Neural cell (in vitro differentiated cells): ENCODE results near the gene UFSP2. TPM values are rescaled to one million over a fixed set of nuclear protein-coding genes. Genes with fewer than 3 reads are reported as not detected.

ENCODE experiments used
- H2AFZ ChIP-seq: fragments of 200-600, 300-800 bp; sonication (generic), shearing (Covaris generic); 2 replicates; pipeline ENCODE4 v1.6.0; 2014; ENCODE audit warnings: low read depth, mild to moderate bottlenecking, antibody characterized with exemption, low read length, moderate library complexity
- H3F3A ChIP-seq: fragments of 200-600 bp; shearing (Covaris generic); 2 replicates; pipeline ENCODE4 v1.6.1; 2016; ENCODE audit warnings: mild to moderate bottlenecking, moderate library complexity, mixed read lengths, antibody characterized with exemption, low read length; ENCODE audit not compliant: insufficient read depth, poor library complexity, severe bottlenecking
- H3K27ac ChIP-seq: fragments of 200-600, 300-800 bp; sonication (generic), shearing (Covaris generic); 2 replicates; pipeline ENCODE4 v1.5.1; 2014; ENCODE audit warnings: mild to moderate bottlenecking, low read length, moderate library complexity
- H3K27me3 ChIP-seq: fragments of 300-800, 200-600 bp; sonication (generic), shearing (Covaris generic); 2 replicates; pipeline ENCODE4 v1.6.0; 2014; ENCODE audit warnings: mild to moderate bottlenecking, low read depth, low read length, moderate library complexity; ENCODE audit not compliant: insufficient read depth
- H3K36me3 ChIP-seq: fragments of 300-800, 200-600 bp; sonication (generic), shearing (Covaris generic); 2 replicates; pipeline ENCODE4 v1.5.1; 2014; ENCODE audit warnings: mild to moderate bottlenecking, antibody characterized with exemption, low read length, moderate library complexity; ENCODE audit not compliant: insufficient read depth
- H3K4me2 ChIP-seq: fragments of 300-800, 200-600 bp; sonication (generic), shearing (Covaris generic); 2 replicates; pipeline ENCODE4 v1.6.0; 2014; ENCODE audit warnings: mild to moderate bottlenecking, low read length
- H3K4me3 ChIP-seq: fragments of 300-800, 200-600 bp; sonication (generic), shearing (Covaris generic); 2 replicates; pipeline ENCODE4 v1.5.1; 2014; ENCODE audit warnings: mild to moderate bottlenecking, low read length, moderate library complexity
- H3K79me2 ChIP-seq: fragments of 200-600 bp; shearing (Covaris generic); replicated peaks from 2 replicates; pipeline ENCODE4 v1.6.0; 2014; ENCODE audit warnings: mild to moderate bottlenecking, low read length, moderate library complexity; ENCODE audit not compliant: insufficient read depth
- H3K9ac ChIP-seq: fragments of 300-800, 200-600 bp; sonication (generic), shearing (Covaris generic); 2 replicates; pipeline ENCODE4 v1.6.1; 2016; ENCODE audit warnings: mild to moderate bottlenecking, low read length, mixed read lengths
- H3K9me2 ChIP-seq: fragments of 200-600 bp; shearing (Covaris generic); 2 replicates; pipeline ENCODE4 v1.6.1; 2016; ENCODE audit warnings: mild to moderate bottlenecking, low read length, mixed read lengths; ENCODE audit not compliant: insufficient read depth
- H3K9me3 ChIP-seq: fragments of 200-600, 300-800 bp; sonication (generic), shearing (Covaris generic); 2 replicates; pipeline ENCODE4 v1.6.1; 2016; ENCODE audit warnings: mild to moderate bottlenecking, mixed run types, low read length, moderate library complexity, mixed read lengths
- H4K20me1 ChIP-seq: fragments of 200-600 bp; shearing (Covaris generic); 2 replicates; pipeline ENCODE4 v1.6.1; 2016; ENCODE audit warnings: mild to moderate bottlenecking, mixed run types; ENCODE audit not compliant: insufficient read depth
- EP300 ChIP-seq: fragments of 450-650 bp; conservative IDR thresholded peaks from 2 replicates; pipeline ENCODE4 v1.6.1; 2014; ENCODE audit warnings: antibody characterized with exemption, mild to moderate bottlenecking, moderate library complexity; ENCODE audit not compliant: poor library complexity, severe bottlenecking
- EZH2 ChIP-seq: fragments of 200-600, 300-800 bp; shearing (Covaris generic), sonication (generic); IDR thresholded peaks from 2 replicates; pipeline ENCODE4 v1.6.1; 2014; ENCODE audit warnings: antibody characterized with exemption, low read length, borderline replicate concordance, mild to moderate bottlenecking; ENCODE audit not compliant: insufficient read depth, poor library complexity, severe bottlenecking
- MXI1 ChIP-seq: fragments of 450-650 bp; conservative IDR thresholded peaks from 2 replicates; pipeline ENCODE4 v1.6.1; 2014; ENCODE audit warnings: antibody characterized with exemption, mild to moderate bottlenecking; ENCODE audit not compliant: poor library complexity, severe bottlenecking
- POLR2AphosphoS5 ChIP-seq: IDR thresholded peaks from 2 replicates; pipeline ENCODE4 v1.6.1; 2012
- RAD21 ChIP-seq: fragments of 450-650 bp; conservative IDR thresholded peaks from 2 replicates; pipeline ENCODE4 v1.6.1; 2014; ENCODE audit warnings: antibody characterized with exemption, mild to moderate bottlenecking, moderate library complexity
- SMC3 ChIP-seq: fragments of 450-650 bp; conservative IDR thresholded peaks from 2 replicates; pipeline ENCODE4 v1.6.1; 2014; ENCODE audit warnings: antibody characterized with exemption, mild to moderate bottlenecking, moderate library complexity; ENCODE audit not compliant: poor library complexity
- TAF1 ChIP-seq: IDR thresholded peaks from 2 replicates; pipeline ENCODE4 v1.6.1; 2012; ENCODE audit warnings: low read depth
- polyA plus RNA-seq: library from polyadenylated mRNA; depleted of rRNA; stranded (reverse); fragments of >200 nt; gene quantifications from 2 replicates; pipeline ENCODE4 v1.2.3, GENCODE V29; 2014
- TF ChIP-seq, protein P1 (sequence below): fragments of 450-650 bp; IDR thresholded peaks from 2 replicates; pipeline ENCODE4 v1.5.1; 2014; ENCODE audit warnings: antibody characterized with exemption, mild to moderate bottlenecking, moderate library complexity; ENCODE audit not compliant: poor library complexity, severe bottlenecking
- TF ChIP-seq, protein P2 (sequence below): IDR thresholded peaks from 2 replicates; pipeline ENCODE4 v1.6.1; 2012; ENCODE audit warnings: borderline replicate concordance

UFSP2 gene
- polyA plus RNA-seq, 1 donor from 2014 or later: 38.9 TPM

DNA sequence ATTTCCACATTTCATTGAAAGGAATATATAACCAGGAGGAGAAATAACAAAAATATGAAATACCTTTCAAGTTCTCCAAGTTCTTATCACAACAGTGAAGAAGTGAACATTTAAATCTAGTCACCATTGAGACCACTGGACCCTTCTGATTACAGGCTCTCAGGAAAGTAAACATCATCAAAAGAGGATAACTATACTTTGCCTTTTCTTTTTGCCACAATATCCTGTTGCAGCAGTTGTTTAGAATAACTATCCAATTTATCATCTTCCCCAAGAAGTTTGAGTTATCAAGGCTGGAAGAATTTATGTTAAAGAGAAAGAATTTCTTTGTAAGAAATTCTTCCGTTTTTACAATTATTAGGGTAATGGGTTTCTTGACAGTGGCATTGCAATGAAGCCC lies 33.6 kb downstream of the UFSP2 start:
- Histone ChIP-seq H3K9ac (no peak overlapping the region), H3K4me2 (no peak overlapping the region), H3K79me2 (no peaks in the 10 kb centered on the region), H3K9me2 (no peaks in the 10 kb centered on the region), H3K27me3 (no peaks in the 10 kb centered on the region), H3K4me3 (no peak overlapping the region), H3K36me3 (no peaks in the 10 kb centered on the region), H3K9me3 (no peaks in the 10 kb centered on the region), H3F3A (no peaks in the 10 kb centered on the region), H4K20me1 (no peaks in the 10 kb centered on the region), H3K27ac (no peak overlapping the region), H2AFZ (no peak overlapping the region)
- TF ChIP-seq POLR2AphosphoS5 (no peak), RAD21 (no peak), EZH2 (no peak)
- TF ChIP-seq, protein P1, sequence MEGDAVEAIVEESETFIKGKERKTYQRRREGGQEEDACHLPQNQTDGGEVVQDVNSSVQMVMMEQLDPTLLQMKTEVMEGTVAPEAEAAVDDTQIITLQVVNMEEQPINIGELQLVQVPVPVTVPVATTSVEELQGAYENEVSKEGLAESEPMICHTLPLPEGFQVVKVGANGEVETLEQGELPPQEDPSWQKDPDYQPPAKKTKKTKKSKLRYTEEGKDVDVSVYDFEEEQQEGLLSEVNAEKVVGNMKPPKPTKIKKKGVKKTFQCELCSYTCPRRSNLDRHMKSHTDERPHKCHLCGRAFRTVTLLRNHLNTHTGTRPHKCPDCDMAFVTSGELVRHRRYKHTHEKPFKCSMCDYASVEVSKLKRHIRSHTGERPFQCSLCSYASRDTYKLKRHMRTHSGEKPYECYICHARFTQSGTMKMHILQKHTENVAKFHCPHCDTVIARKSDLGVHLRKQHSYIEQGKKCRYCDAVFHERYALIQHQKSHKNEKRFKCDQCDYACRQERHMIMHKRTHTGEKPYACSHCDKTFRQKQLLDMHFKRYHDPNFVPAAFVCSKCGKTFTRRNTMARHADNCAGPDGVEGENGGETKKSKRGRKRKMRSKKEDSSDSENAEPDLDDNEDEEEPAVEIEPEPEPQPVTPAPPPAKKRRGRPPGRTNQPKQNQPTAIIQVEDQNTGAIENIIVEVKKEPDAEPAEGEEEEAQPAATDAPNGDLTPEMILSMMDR: no peak

DNA sequence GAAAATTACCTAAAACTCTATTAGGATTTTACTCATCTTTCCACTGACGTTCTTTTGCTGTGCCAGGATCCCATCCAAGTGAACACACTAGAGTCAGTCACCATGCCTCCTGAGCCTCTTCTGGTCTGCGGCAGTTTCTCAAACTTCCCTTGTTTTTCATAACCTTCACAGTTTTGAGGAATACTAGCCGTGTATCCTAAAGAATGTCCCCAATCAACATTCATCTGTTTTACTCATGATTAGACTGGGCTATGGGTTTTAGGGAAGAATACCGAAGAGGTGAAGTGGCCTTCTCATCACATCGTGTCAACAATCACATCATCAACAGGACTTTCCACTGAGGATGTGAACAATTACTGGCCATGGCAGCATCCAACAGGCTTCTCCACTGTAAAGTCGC lies 34.8 kb downstream of the UFSP2 start:
- H3K27ac ChIP-seq: no peak overlapping the region
- H2AFZ ChIP-seq: no peak overlapping the region
- H3K9me3 ChIP-seq: no peaks in the 10 kb centered on the region
- H3F3A ChIP-seq: no peaks in the 10 kb centered on the region
- no peaks in the 10 kb centered on the region for H3K9me2 ChIP-seq
- H3K36me3 ChIP-seq: no peaks in the 10 kb centered on the region
- H3K79me2 ChIP-seq: no peaks in the 10 kb centered on the region
- no peaks in the 10 kb centered on the region for H3K27me3 ChIP-seq
- H3K4me3 ChIP-seq: no peak overlapping the region
- no peak overlapping the region for H3K4me2 ChIP-seq
- no peak overlapping the region for H3K9ac ChIP-seq
- TF ChIP-seq EP300 (no peak), TAF1 (no peak), SMC3 (no peak), POLR2AphosphoS5 (no peak)
- TF ChIP-seq, protein P2, sequence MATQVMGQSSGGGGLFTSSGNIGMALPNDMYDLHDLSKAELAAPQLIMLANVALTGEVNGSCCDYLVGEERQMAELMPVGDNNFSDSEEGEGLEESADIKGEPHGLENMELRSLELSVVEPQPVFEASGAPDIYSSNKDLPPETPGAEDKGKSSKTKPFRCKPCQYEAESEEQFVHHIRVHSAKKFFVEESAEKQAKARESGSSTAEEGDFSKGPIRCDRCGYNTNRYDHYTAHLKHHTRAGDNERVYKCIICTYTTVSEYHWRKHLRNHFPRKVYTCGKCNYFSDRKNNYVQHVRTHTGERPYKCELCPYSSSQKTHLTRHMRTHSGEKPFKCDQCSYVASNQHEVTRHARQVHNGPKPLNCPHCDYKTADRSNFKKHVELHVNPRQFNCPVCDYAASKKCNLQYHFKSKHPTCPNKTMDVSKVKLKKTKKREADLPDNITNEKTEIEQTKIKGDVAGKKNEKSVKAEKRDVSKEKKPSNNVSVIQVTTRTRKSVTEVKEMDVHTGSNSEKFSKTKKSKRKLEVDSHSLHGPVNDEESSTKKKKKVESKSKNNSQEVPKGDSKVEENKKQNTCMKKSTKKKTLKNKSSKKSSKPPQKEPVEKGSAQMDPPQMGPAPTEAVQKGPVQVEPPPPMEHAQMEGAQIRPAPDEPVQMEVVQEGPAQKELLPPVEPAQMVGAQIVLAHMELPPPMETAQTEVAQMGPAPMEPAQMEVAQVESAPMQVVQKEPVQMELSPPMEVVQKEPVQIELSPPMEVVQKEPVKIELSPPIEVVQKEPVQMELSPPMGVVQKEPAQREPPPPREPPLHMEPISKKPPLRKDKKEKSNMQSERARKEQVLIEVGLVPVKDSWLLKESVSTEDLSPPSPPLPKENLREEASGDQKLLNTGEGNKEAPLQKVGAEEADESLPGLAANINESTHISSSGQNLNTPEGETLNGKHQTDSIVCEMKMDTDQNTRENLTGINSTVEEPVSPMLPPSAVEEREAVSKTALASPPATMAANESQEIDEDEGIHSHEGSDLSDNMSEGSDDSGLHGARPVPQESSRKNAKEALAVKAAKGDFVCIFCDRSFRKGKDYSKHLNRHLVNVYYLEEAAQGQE: no peak
- H4K20me1 ChIP-seq: no peaks in the 10 kb centered on the region

DNA sequence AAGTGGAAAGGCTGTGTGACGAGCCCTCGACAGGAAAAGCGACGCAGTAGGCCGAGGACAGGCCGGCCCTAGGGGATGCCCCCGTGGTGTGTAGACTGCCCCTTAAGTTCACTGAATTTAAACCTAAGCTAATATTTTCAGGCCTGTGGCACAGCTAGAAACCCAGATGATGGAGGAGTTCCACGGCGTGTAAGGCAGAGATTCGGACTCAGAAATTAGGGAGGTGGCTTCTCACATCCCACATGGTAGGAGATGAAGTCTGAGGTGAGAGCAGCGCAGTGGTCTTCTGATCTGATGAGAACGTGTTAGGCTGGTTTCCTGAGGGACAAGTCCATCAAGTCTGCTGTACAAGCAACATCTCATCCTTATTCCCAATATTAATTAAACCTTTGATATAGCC lies 37.8 kb downstream of the UFSP2 start:
- no peak overlapping the region for H3K4me2 ChIP-seq
- H2AFZ ChIP-seq: no peak overlapping the region
- no peaks in the 10 kb centered on the region for H3K27me3 ChIP-seq
- H3K9me3 ChIP-seq: no peaks in the 10 kb centered on the region
- no peak overlapping the region for H3K9ac ChIP-seq
- H3K27ac ChIP-seq: no peak overlapping the region
- H3K36me3 ChIP-seq: no peaks in the 10 kb centered on the region
- H3K4me3 ChIP-seq: no peak overlapping the region
- no peaks in the 10 kb centered on the region for H3K9me2 ChIP-seq
- no peaks in the 10 kb centered on the region for H3F3A ChIP-seq
- H3K79me2 ChIP-seq: no peaks in the 10 kb centered on the region
- no peak for TF ChIP-seq TAF1
- TF ChIP-seq, protein P1: no peak
- TF ChIP-seq POLR2AphosphoS5: no peak
- TF ChIP-seq RAD21: no peak
- no peak for TF ChIP-seq EP300
- TF ChIP-seq EZH2: no peak
- no peak for TF ChIP-seq MXI1
- TF ChIP-seq, protein P2: no peak
- no peak for TF ChIP-seq SMC3
- no peaks in the 10 kb centered on the region for H4K20me1 ChIP-seq
